Bronchial epithelial cell (primary cell): ENCODE measurements around the gene TCF4. TPM values are rescaled to one million over a fixed set of nuclear protein-coding genes. Genes with fewer than 3 reads are reported as not detected.

Experiments used
- DNase-seq: peaks from one replicate; pipeline ENCODE4 v3.0.0-alpha.2; 2010; ENCODE audit warnings: low read depth
- FAIRE-seq: peaks from 2 replicates; lab custom pipeline; 2011; peaks lifted over from hg19 to GRCh38; lab: Jason Lieb, UNC
- H3K27me3 ChIP-seq: 2 replicates; pipeline ENCODE4 v1.5.1; 2011; ENCODE audit warnings: low read length; ENCODE audit not compliant: control insufficient read depth, insufficient read depth
- H3K36me3 ChIP-seq: 2 replicates; pipeline ENCODE4 v1.5.1; 2011; ENCODE audit warnings: low read length; ENCODE audit not compliant: control insufficient read depth, insufficient read depth
- H3K4me3 ChIP-seq: 2 replicates; pipeline ENCODE4 v1.5.1; 2011; ENCODE audit warnings: mild to moderate bottlenecking, low read depth, low read length, control low read depth
- total RNA-seq: library from RNA; depleted of rRNA; stranded (reverse); fragments of >200 nt; gene quantifications from 2 replicates; pipeline ENCODE4 v1.2.1, GENCODE V29; 2014
- TF ChIP-seq, protein P1 (sequence below): IDR thresholded peaks from 2 replicates; pipeline ENCODE4 v1.5.1; 2011; ENCODE audit warnings: mild to moderate bottlenecking, moderate library complexity, low read length, control low read depth, inconsistent platforms; ENCODE audit not compliant: insufficient read depth, severe bottlenecking

TCF4 gene
- 4.5 and 10.0 TPM in 2 replicates for total RNA-seq

DNA sequence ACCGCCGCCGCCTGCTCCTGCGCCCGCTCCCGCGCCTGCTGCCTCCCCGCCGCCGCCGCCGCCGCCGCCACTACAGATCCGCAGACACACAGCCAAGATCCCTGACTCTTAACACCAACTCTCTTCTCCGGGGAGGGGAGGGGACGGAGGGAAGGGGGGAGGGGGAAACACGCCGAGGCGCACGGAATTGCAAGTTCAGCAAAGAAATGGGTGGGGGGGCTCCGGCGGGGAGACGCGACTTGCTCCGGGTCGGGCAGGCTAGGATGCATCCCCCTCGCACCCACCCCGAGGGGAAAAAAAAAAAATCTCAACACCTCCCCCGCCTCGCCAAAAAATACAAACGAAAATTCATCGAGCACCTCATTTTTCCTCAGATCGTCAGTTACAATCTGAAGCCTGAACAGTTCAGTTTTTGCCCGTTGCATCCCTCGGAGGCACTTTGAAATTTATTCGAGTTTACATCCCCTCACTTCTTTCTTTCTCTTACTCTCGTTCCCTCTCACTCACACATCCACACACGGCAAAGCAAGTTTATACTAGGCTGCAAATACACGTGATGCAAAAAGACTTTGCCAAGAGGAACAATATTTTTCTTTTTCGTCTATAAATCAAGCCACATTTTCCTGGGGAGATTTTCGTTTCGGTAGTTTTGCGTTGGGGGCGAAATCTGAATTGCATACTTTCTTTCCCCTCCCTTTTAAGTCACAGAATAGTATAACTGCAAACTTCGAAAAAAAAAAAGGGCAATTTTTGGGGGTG is at the start of gene TCF4:
TSS of gene TCF4 (minus strand) at position 82 of the 759 bp plus-strand sequence. CDS start 1,076 bp downstream, outside the sequence.
- DNase-seq, result peak; percentile 23
- FAIRE-seq, result no peak
- TF ChIP-seq, protein P1, sequence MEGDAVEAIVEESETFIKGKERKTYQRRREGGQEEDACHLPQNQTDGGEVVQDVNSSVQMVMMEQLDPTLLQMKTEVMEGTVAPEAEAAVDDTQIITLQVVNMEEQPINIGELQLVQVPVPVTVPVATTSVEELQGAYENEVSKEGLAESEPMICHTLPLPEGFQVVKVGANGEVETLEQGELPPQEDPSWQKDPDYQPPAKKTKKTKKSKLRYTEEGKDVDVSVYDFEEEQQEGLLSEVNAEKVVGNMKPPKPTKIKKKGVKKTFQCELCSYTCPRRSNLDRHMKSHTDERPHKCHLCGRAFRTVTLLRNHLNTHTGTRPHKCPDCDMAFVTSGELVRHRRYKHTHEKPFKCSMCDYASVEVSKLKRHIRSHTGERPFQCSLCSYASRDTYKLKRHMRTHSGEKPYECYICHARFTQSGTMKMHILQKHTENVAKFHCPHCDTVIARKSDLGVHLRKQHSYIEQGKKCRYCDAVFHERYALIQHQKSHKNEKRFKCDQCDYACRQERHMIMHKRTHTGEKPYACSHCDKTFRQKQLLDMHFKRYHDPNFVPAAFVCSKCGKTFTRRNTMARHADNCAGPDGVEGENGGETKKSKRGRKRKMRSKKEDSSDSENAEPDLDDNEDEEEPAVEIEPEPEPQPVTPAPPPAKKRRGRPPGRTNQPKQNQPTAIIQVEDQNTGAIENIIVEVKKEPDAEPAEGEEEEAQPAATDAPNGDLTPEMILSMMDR, result no peak

DNA sequence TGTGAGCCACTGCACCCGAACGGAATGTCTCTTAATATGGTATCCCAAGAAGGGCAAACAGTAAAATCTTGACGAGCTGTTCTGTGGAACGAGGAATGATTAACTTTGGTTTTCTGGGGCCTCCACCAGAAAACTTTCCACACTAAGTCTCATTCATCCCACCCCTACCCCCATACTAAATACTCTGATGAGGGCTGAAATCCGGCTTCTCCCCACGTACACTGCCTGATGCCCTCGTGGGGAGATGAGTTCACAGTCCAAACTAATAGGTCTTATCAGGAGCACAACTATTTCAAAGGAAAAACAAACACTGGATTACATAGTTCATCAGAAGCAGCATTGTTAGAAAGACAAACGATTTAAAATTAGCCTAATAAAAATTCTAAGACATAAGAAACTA is 49.2 kb upstream of the TCF4 start:
- Histone ChIP-seq H3K4me3 (no peak overlapping the region), H3K36me3 (no peaks in the 10 kb centered on the region), H3K27me3 (no peaks in the 10 kb centered on the region)
- no peak for FAIRE-seq
- TF ChIP-seq, protein P1, result no peak
- DNase-seq, result no peak

More for the DNA sequence above, at the start of gene TCF4:
- H3K27me3 ChIP-seq, result no peaks in the 10 kb centered on the region
- no peaks in the 10 kb centered on the region for H3K36me3 ChIP-seq
- peak within 1 kb of the TSS; percentile 65 for H3K4me3 ChIP-seq

DNA sequence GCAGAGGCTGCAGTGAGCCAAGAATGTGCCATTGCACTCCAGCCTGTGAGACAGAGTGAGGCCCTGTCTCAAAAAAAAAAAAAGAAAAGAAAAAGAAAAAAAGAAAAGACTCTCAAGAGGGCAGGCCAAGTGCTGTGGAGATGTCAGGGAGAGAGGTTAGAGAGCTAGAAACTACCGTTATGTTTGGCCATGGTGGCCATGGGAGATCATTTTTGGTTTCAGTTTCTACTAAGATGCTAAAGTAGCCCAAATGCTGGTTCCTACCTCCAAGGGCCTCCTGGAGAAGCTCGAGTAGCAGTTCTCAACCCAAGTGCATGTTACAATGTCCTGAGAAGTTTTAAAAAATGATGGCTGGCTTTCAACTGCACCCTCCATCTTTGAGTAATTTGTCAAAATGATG is 47.4 kb upstream of the TCF4 start:
- TF ChIP-seq, protein P1, result no peak
- no peak for FAIRE-seq
- Histone ChIP-seq H3K4me3 (no peak overlapping the region), H3K36me3 (no peaks in the 10 kb centered on the region), H3K27me3 (no peaks in the 10 kb centered on the region)
- no peak for DNase-seq

DNA sequence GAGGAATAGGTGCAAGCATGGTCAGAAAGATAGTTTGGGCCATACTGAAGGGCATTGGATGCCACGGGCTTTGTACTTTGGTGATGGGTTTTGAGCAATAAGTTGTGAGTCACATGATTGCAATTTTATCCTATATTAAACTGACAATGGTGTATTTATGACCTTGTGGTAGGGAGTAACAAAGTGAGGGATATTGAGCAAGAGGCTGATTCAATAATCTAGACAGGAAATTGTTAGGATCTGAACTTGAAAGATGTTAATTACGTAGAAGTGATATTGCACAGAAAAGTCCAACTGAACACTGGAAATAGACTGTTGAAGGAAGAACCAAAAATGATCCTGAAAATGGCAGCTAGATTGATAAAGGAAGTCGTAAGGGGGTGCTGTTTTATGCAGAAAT is 46.6 kb upstream of the TCF4 start:
- Histone ChIP-seq H3K27me3 (no peaks in the 10 kb centered on the region), H3K36me3 (no peaks in the 10 kb centered on the region), H3K4me3 (no peak overlapping the region)
- DNase-seq (peak; percentile 94), FAIRE-seq (no peak)
- TF ChIP-seq, protein P1, result no peak

DNA sequence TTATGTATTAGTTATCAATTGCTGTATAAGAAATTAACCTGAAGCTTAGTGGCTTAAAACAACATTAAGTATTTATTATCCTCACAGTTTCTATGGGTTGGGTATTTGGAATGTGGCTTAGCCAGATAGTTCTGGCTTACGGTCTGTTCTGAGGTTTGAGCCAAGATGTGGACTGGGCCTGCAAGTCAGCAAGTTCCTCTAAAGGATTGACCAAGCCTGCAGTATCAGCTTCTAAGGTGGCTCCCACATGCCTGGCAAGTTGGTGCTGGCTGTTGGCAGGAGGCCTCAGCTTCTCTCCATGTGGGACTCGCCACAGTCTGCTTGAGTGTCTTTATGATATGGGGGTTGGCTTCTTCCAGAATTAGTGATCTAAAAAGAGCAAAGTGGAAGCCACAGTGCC is 45.0 kb upstream of the TCF4 start:
- Histone ChIP-seq H3K4me3 (no peak overlapping the region), H3K36me3 (no peaks in the 10 kb centered on the region), H3K27me3 (no peaks in the 10 kb centered on the region)
- TF ChIP-seq, protein P1, result no peak
- peak; percentile 13 for FAIRE-seq
- peak; percentile 88 for DNase-seq
